GM19372 (cell line): ENCODE results near the gene SFTPD.
"Not testable (repeated sequence)": the region's sequence is repeated elsewhere in the genome, so short reads cannot be mapped to it uniquely, and the experiment has no call there.

ENCODE experiments used
- ATAC-seq: cut with Tn5 transposase; IDR thresholded peaks from one replicate; pipeline ENCODE4 v1.9.1; 2021; ENCODE audit warnings: mild to moderate bottlenecking, low read depth, moderate library complexity; ENCODE audit not compliant: unreplicated experiment

SFTPD gene

DNA sequence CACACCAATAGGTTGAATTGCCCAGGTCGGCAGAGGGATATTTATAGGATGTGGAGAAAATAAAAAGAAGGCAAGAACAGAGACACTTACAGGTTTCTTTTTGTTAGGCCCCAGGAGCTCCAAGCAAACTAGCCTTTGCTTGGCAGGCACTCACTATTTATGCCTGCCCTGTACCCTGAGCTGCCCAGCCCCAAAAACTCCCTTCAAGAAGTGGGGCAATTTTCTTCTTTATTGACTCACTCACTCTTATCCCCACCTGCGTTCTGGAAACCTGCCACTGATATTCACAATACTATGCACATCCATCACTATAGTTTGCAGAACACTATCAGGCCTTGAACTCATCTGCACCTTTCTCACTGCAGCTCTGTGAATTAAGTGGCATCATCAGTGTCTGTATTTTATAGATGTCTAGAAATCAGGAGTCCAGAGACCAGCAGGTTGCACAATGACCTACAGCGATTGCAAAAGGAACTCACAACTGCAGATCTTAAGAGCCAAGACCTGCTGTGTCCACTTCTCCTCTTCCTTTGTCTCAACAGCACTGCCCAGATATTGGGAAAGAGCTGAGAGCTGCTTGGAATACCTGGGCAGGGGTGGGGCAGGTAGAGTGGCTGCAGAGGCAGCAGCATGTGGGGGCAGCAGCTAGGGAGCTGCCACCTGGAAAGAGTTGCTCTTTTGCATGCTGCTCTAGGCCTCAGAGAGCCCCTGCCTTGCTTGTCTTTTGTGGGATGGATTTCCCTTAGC, at the start of gene SFTPD:
Gene SFTPD (minus strand): TSS at position 130 of the 747 bp plus-strand sequence. CDS start 2,446 bp downstream, outside the sequence.
- no peak for ATAC-seq

GRCh38 chr10:79995979-79996634, 47.2 kb upstream of the SFTPD start:
- no peak for ATAC-seq

DNA sequence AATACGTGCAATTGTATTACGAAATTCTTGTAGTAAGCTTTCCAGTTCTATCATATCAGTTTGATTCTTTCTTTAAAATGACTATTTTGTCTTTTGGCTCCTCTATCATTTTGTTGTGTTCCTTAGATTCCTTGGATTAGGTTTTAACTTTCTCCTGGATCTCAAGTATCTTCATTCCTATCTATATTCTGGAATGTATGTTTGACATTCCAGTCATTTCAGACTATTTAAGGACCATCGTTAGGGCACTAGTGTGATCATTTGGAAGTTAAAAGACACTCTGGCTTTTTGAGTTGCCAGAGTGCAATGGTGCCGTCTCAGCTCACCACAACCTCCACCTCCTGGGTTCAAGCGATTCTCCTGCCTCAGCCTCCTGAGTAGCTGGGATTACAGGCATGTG, 45.7 kb upstream of the SFTPD start:
- no peak for ATAC-seq

DNA sequence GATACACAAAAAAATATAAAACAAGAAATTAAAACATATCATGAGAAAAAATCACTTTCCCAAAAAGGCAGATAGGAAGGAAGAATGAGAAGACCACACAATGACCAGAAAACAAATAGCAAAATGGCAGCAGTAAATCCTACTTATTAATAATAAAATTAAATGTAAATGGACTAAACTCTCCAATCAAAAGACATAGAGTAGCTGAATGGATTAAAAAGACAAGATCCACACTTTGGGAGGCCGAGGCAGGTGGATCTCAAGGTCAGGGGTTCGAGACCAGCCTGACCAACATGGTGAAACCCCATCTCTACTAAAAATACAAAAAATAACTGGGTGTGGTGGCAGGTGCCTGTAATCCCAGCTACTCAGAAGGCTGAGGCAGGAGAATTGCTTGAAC, 39.3 kb upstream of the SFTPD start:
- ATAC-seq = not testable (repeated sequence)

DNA sequence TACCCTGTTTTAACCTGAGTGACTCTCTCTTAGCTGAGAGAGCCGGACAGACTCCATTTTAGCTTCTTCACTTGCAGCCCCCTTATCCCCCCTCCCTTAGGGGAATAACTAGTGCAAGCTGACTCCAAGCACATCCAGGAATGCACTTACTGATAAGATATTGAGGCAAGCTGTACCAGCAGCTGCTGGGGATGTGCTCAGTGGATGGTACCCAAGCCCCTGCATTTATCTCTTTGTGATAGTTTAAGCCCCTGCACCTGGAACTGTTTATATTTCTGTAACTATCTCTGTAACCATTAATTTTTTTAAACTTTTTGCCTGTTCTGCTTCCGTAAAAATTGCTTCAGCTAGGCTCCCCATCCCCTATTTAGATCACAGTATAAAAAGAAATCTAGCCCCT, 37.8 kb upstream of the SFTPD start:
- not testable (repeated sequence) for ATAC-seq

- ATAC-seq = no peak
Observed at GRCh38 chr10:79985481-79986072, 36.7 kb upstream of the SFTPD start.

- ATAC-seq = no peak
Observed at GRCh38 chr10:79984851-79985250, 35.9 kb upstream of the SFTPD start.

GRCh38 chr10:79983286-79983909, 34.5 kb upstream of the SFTPD start:
- ATAC-seq = no peak

DNA sequence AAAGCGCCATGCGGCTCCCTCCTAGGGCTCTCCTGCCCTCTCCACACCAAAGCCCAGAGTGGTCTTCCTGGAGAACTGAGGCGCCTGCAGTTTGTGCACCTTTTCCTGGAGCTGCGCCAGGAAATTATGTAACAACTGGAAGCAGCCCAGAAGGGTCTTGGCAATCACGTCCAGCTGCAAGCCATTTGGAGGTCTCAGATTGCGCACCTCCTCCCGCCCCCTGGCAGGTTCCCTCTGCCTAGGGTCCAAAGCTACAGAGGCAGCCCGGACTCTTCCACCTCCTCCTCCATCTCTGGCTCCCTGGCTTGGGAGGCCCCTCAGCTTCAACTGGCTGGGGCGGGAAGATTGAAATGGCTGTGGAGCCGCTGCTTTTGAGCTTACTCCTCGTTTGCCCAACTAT, 34.0 kb upstream of the SFTPD start:
- no peak for ATAC-seq

DNA sequence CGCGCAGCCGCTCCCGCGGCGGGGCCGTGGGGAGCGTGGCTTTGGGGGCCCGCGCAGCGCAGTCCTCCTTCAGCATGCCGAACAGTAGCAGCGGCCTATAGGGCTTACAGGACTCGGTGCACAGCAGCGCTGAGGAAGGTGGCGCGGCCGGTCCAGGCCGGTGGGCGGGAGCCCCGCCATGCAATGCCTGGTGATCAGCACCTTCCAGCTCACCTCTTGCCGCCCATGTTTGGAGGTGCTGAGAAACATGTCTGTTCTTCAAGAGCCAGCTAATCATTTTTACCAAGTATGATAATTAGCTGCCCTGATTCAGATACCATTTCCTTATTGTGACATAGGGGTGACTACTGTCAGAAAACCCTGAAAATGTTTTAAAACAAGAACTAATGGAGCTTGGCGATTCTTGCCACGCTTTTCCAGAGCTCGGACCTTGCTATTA, 33.5 kb upstream of the SFTPD start:
- ATAC-seq = no peak

DNA sequence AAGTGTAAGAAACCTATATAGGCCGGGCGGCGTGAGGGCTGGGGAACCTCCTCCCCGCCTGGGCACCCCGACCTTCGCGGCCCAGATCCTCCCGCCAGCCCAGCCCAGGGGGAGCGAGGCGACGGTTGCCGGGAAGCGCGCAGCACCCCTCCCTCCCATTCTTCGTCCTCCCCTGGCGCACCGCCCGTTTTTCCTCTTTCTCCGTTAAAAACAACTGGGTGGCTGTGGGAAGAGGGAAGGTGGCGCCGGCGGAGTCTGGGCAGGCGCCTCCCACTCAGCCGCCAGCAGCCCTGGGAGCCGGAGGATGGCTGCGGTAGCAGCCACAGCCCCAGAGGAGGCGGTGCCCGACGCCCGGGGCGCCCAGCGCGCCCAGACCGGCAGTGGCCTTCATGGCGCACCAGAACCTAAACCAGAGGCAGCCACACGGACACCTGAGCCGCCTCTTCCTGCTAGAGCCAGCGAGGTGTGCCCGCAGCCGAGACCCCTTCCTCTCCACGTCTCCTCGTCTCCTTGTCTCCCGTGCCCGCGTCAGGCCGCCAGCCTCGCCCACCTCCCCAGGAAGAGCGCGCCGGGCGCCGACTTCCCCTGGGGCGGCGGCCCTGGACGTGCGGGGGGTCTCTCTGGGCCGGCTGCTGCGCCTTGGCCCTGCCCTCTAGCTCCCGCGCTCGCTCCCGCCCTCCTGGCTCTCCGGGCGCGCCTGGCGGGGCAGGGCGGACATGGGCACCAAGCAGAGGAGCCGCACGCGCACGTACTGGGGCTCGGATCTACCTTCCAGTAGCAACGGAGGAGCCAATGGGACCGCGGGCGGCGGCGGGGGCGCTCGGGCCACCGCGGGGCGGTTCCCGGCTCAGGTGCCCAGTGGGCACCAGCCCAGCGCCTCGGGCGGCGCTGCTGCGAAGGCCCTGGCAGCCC, 32.8 kb upstream of the SFTPD start:
- no peak for ATAC-seq

GRCh38 chr10:79980711-79981110, 31.8 kb upstream of the SFTPD start:
- ATAC-seq = no peak

DNA sequence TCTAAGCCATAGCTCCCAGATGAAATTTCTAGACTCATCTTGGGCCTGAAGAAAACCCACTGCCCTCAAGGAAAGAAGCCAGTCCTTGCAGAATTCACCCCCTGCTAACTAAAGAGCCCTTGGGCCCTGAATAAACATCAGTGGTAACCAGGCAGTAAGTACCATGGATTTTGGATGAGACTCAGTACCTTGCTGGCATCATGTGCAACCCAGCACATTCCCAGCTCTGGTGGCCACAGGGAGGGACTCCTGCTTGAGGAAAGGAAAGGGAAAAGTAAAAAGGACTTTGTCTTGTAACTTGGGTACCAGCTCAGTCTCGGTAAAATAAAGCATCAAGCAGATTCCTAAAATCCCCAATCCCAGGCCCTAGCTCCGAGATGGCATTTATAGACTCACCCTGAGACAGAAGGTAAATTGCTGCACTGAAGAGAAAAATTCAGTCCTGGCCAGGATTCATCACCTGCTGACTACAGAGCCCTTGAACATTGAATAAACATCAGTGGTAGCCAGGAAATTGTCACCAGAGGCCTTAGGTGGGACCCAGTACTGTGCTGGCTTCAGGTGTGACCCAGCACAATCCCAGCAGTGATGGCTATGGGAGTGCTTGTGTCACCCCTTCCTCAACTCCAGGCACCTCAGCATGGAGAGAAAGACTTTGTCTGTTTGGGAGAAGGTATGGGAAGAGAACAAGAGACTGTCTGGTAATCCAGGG, 31.2 kb upstream of the SFTPD start:
- no peak for ATAC-seq

DNA sequence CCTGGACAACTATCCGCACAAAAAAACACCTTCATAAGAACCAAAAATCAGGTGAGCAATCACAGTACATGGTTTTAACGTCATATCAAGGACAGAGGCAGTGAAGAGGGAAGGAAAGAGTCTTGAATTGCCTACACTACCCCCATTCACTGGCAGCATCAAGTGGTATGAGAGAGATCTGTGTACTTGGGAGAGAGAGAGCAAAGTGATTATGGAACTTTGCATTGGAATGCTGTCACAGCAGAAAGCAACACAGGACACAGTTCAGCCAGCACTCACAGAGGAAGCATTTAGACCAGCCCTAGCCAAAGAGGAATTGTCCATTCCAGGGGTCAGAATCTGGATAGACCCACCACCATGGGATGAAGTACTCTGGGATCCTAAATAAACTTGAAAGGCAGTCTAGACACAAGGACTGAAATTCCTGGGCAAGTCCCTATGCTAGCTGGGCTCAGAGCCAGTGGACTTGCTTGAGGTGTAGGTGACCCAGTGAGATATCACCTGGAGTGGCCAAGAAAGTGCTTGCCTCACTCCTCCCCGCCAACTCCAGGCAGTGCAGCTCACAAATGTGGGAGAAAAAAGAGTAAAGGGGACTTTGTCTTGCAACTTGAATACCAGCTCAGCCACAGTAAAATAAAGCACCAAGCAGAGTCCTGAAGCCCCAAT, 30.5 kb upstream of the SFTPD start:
- ATAC-seq = no peak

GRCh38 chr10:79976999-79977398, 28.1 kb upstream of the SFTPD start:
- no peak for ATAC-seq

DNA sequence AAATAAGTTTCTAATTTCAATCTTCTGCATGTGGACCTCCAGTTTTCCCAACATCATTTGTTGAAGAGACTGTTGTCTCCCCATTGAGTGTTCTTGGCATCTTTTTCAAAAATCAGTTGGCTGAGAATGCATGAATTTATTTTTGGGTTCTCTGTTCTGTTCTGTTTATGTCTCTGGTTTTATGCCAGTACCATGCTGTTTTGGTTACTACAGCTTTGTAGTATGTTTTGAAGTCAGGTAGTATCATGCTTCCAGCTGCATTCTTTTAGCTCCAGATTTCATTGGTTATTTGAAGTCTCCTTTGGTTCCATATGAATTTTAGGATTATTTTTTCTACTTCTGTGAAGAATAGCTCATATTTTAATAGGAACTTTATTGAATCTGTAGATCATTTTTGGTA, 21.2 kb upstream of the SFTPD start:
- ATAC-seq = no peak

- no peak for ATAC-seq
Observed at GRCh38 chr10:79947787-79948424, 999 bp downstream of the SFTPD start.

DNA sequence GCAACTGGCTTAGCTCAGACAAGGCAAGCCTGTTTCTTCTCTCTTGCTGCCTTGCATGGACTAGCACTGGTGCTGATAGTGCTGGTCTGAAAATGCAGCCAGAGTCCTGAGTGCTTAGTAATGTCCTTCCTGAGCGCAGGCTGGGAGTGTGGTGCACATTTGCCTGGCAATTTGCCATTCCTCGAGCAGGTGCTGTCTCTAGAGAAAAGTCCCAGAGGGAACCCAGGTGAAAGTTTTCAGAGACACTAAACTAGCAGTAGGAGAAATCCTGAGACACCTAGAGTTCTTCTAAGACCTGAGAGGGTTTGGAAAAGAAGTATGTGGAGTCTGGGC, 1.9 kb downstream of the SFTPD start:
- ATAC-seq = no peak
